ENCODE data around the gene HPRT1. TPM values are rescaled to one million over a fixed set of nuclear protein-coding genes. Genes with fewer than 3 reads are reported as not detected.

HPRT1 gene
- total RNA-seq, 2 donors from 2014 or later: 19.0 to 20.0 TPM

GRCh38 chrX:134502686-134503085 is 42.7 kb downstream of the HPRT1 start:
- no peaks in the 10 kb centered on the region for H3K36me3 ChIP-seq (ENCODE audit: control insufficient read depth, insufficient read depth, low read length)
- no peaks in the 10 kb centered on the region for H3K9me3 ChIP-seq (ENCODE audit: control insufficient read depth, low read length)
- Mint-ChIP-seq H3K4me1 (peaks cover 2% of the 10 kb centered on the region), H3K27me3 (ENCODE audit: insufficient read depth) (no peaks in the 10 kb centered on the region), H3K27ac (no peak overlapping the region), H3K36me3 (ENCODE audit: low read depth) (peaks cover 9% of the 10 kb centered on the region), H3K9me3 (peaks cover 61% of the 10 kb centered on the region), H3K4me3 (no peak overlapping the region)
- no peak for DNase-seq
- H3K27me3 ChIP-seq (ENCODE audit: control insufficient read depth, insufficient read depth, low read length, poor library complexity, severe bottlenecking): no peaks in the 10 kb centered on the region
- H3K27ac ChIP-seq (ENCODE audit: low read depth, low read length): no peak overlapping the region
- H3K9ac ChIP-seq (ENCODE audit: extremely low read depth, low read length, poor library complexity, severe bottlenecking): no peak overlapping the region
- H3K4me1 ChIP-seq (ENCODE audit: control insufficient read depth, insufficient read depth, low read length): no peaks in the 10 kb centered on the region
- H3K4me3 ChIP-seq (ENCODE audit: low read length): no peak overlapping the region
- no peak for TF ChIP-seq CTCF (conservative IDR thresholded peaks at IDR 0.05)

- H3K27ac ChIP-seq (ENCODE audit: low read depth, low read length): no peak overlapping the region
- Mint-ChIP-seq H3K4me3 (no peak overlapping the region), H3K9me3 (peaks cover 29% of the 10 kb centered on the region), H3K4me1 (no peaks in the 10 kb centered on the region), H3K27me3 (ENCODE audit: insufficient read depth) (no peaks in the 10 kb centered on the region), H3K36me3 (ENCODE audit: low read depth) (no peaks in the 10 kb centered on the region), H3K27ac (peak overlapping the region; percentile 42)
- H3K4me1 ChIP-seq (ENCODE audit: control insufficient read depth, insufficient read depth, low read length): no peaks in the 10 kb centered on the region
- DNase-seq: no peak
- H3K4me3 ChIP-seq (ENCODE audit: low read length): no peak overlapping the region
- no peaks in the 10 kb centered on the region for H3K36me3 ChIP-seq (ENCODE audit: control insufficient read depth, insufficient read depth, low read length)
- TF ChIP-seq CTCF (conservative IDR thresholded peaks at IDR 0.05): no peak
- H3K9me3 ChIP-seq (ENCODE audit: control insufficient read depth, low read length): no peaks in the 10 kb centered on the region
- H3K27me3 ChIP-seq (ENCODE audit: control insufficient read depth, insufficient read depth, low read length, poor library complexity, severe bottlenecking): no peaks in the 10 kb centered on the region
- WGBS, 2 experiments (ENCODE audit: insufficient coverage in 1 of 2, insufficient read length in 1 of 2): 94% methylated on average over 8 of the region's 9 CpGs; no CpG with 5 or more reads in 1 of the 2 experiments
- no peak overlapping the region for H3K9ac ChIP-seq (ENCODE audit: extremely low read depth, low read length, poor library complexity, severe bottlenecking)
These were observed 52.6 kb downstream of the HPRT1 start for GRCh38 chrX:134512566-134512965.

- Mint-ChIP-seq H3K27me3 (ENCODE audit: insufficient read depth) (no peaks in the 10 kb centered on the region), H3K4me3 (no peak overlapping the region), H3K4me1 (no peaks in the 10 kb centered on the region), H3K27ac (no peak overlapping the region), H3K36me3 (ENCODE audit: low read depth) (no peaks in the 10 kb centered on the region), H3K9me3 (peaks cover 32% of the 10 kb centered on the region)
- Histone ChIP-seq H3K27ac (ENCODE audit: low read depth, low read length) (no peak overlapping the region), H3K36me3 (ENCODE audit: control insufficient read depth, insufficient read depth, low read length) (no peaks in the 10 kb centered on the region), H3K27me3 (ENCODE audit: control insufficient read depth, insufficient read depth, low read length, poor library complexity, severe bottlenecking) (no peaks in the 10 kb centered on the region), H3K4me3 (ENCODE audit: low read length) (no peak overlapping the region), H3K9ac (ENCODE audit: extremely low read depth, low read length, poor library complexity, severe bottlenecking) (no peak overlapping the region), H3K4me1 (ENCODE audit: control insufficient read depth, insufficient read depth, low read length) (no peaks in the 10 kb centered on the region), H3K9me3 (ENCODE audit: control insufficient read depth, low read length) (no peaks in the 10 kb centered on the region)
- no peak for TF ChIP-seq CTCF (conservative IDR thresholded peaks at IDR 0.05)
- 97% methylated on average over 2 of the region's 3 CpGs; no CpG with 5 or more reads in 1 of the 2 experiments for WGBS, 2 experiments (ENCODE audit: insufficient coverage in 1 of 2, insufficient read length in 1 of 2)
- DNase-seq: no peak
These were observed 53.1 kb downstream of the HPRT1 start for GRCh38 chrX:134513091-134513490.

Measured in endodermal cell (in vitro differentiated cells).